Transverse colon (tissue), 4 donors: ENCODE data around the gene MOB1A. TPM values are rescaled to one million over a fixed set of nuclear protein-coding genes. Genes with fewer than 3 reads are reported as not detected.

Experiments used
- DNase-seq: peaks from one replicate; pipeline ENCODE4 v3.0.0-alpha.2; 2019
- H3K27ac ChIP-seq, 4 donors: fragments of 200-600 bp; sonication (generic); 2 replicates each; pipeline ENCODE4 v1.5.1; 2016 to 2018; ENCODE audit warnings: inconsistent platforms in 4 of 4
- H3K27me3 ChIP-seq: fragments of 200-600 bp; sonication (generic); 2 replicates; pipeline ENCODE4 v1.5.1; 2017; ENCODE audit warnings: inconsistent platforms
- H3K36me3 ChIP-seq, 4 donors: fragments of 200-600 bp; sonication (generic); 2 replicates each; pipeline ENCODE4 v1.5.1; 2017 to 2019; ENCODE audit warnings: inconsistent platforms in 4 of 4
- H3K4me1 ChIP-seq, 4 donors: fragments of 200-600 bp; sonication (generic); 2 replicates each; pipeline ENCODE4 v1.5.1; 2017 to 2020; ENCODE audit warnings: inconsistent platforms in 4 of 4
- H3K4me3 ChIP-seq, 4 donors: fragments of 200-600 bp; sonication (generic); 1 replicate in 1 of 4; 2 replicates in 3 of 4; pipeline versions ENCODE4 v1.5.1 to v1.6.1; 2017 to 2019; ENCODE audit warnings: inconsistent platforms in 4 of 4
- H3K9me3 ChIP-seq, 2 donors: fragments of 200-600 bp; sonication (generic); 2 replicates each; pipeline ENCODE4 v1.5.1; 2017 to 2019; ENCODE audit warnings: inconsistent platforms in 2 of 2
- CTCF ChIP-seq, 5 experiments: fragments of 200-600 bp in 3 of 5; fragments of 450-650 bp in 2 of 5; sonication (generic) in 3 of 5; IDR thresholded peaks; 1 replicate in 2 of 5; 2 replicates in 3 of 5; pipeline ENCODE4 v1.5.1; 2016 to 2017; ENCODE audit warnings: antibody characterized with exemption in 5 of 5, inconsistent platforms in 3 of 5, mild to moderate bottlenecking in 2 of 5, moderate library complexity in 1 of 5
- EP300 ChIP-seq: sonication (generic); formaldehyde crosslinking; IDR thresholded peaks from one replicate; pipeline ENCODE4 v1.6.1; 2017; ENCODE audit warnings: antibody characterized with exemption, low read depth
- POLR2A ChIP-seq: fragments of 450-650 bp; IDR thresholded peaks from one replicate; pipeline ENCODE4 v1.6.1; 2016; ENCODE audit warnings: antibody characterized with exemption, mild to moderate bottlenecking, moderate library complexity
- POLR2AphosphoS5 ChIP-seq, 3 donors: sonication (generic); formaldehyde crosslinking; IDR thresholded peaks; one replicate each; pipeline ENCODE4 v1.6.1; 2016; ENCODE audit warnings: antibody characterized with exemption in 3 of 3
- WGBS, 2 donors: methylation state at CpG; one replicate each; pipeline ENCODE4 v1.1.5; 2018; ENCODE audit warnings: low coverage in 1 of 2; 5-methylcytosine and 5-hydroxymethylcytosine counted together
- in situ Hi-C, 4 donors: fragments of 200-750 bp; cut with MboI; loops; one replicate each; pipeline versions ENCODE4 v1.15.0 to v1.15.1; 2017; ENCODE audit warnings: low sequenced_read_pairs in 3 of 4, low pct_ligation_motif_present in 1 of 4, low pct_unique_long_range_greater_than_20kb in 1 of 4
- intact Hi-C: fragments of 100-400 bp; cut with DNase I; formaldehyde crosslinking; loops from one replicate; pipeline ENCODE4 v1.15.1; 2023; ENCODE audit warnings: low total_unique reads
- total RNA-seq, 4 donors: library from RNA; depleted of rRNA; stranded (reverse); fragments of >200 nt; gene quantifications; one replicate each; pipeline ENCODE4 v1.1.0, GENCODE V29; 2016

MOB1A gene
- total RNA-seq, 4 donors from 2014 or later, result 43.0 to 91.9 (median 68.8) TPM

- intact Hi-C loops, result no loop called here
- no peaks in the 10 kb centered on the region for H3K9me3 ChIP-seq
- DNase-seq, result peak; percentile 45
- no peaks in the 10 kb centered on the region for H3K4me1 ChIP-seq
- no peaks in the 10 kb centered on the region for H3K36me3 ChIP-seq
- in situ Hi-C loops, result no loop called here
- WGBS, 2 donors, result 86% methylated on average over 9 of the region's 9 CpGs; no CpG with 5 or more reads in 1 of the 2 donors
- peak overlapping the region in 3 of 4 donors; percentile 34 to 44 (median 39) for H3K27ac ChIP-seq
- no peak overlapping the region for H3K4me3 ChIP-seq
- no peaks in the 10 kb centered on the region for H3K27me3 ChIP-seq
- TF ChIP-seq POLR2AphosphoS5 (IDR thresholded peaks at IDR 0.05) (no peak), POLR2A (no peak), EP300 (no peak), CTCF (IDR thresholded peaks at IDR 0.05) (no peak)
These were observed 7.4 kb upstream of the MOB1A start for GRCh38 chr2:74186038-74186437.

- WGBS, 2 donors, result 77 to 88% methylated on average over 2 of the region's 2 CpGs
- intact Hi-C loops (no loop called here), in situ Hi-C loops (no loop called here)
- no peak for DNase-seq
- Histone ChIP-seq H3K4me1 (peaks cover 0 to 5% (median 2%) of the 10 kb centered on the region in 4 donors), H3K36me3 (no peaks in the 10 kb centered on the region), H3K9me3 (no peaks in the 10 kb centered on the region), H3K27me3 (no peaks in the 10 kb centered on the region), H3K4me3 (no peak overlapping the region), H3K27ac (no peak overlapping the region)
- TF ChIP-seq POLR2A (no peak), CTCF (IDR thresholded peaks at IDR 0.05) (no peak)
These were observed 5.2 kb upstream of the MOB1A start for GRCh38 chr2:74183878-74184277.

GRCh38 chr2:74181739-74182138 is 3.1 kb upstream of the MOB1A start:
- Histone ChIP-seq H3K27me3 (no peaks in the 10 kb centered on the region), H3K9me3 (no peaks in the 10 kb centered on the region), H3K27ac (peak overlapping the region; percentile 9 to 55 (median 49)), H3K36me3 (no peaks in the 10 kb centered on the region), H3K4me3 (no peak overlapping the region), H3K4me1 (peaks cover 8 to 16% (median 12%) of the 10 kb centered on the region in 4 donors)
- 47 to 55% methylated on average over 7 of the region's 7 CpGs for WGBS, 2 donors
- in situ Hi-C loops (no loop called here), intact Hi-C loops (no loop called here)
- no peak for TF ChIP-seq POLR2AphosphoS5 (IDR thresholded peaks at IDR 0.05)
- no peak for TF ChIP-seq CTCF (IDR thresholded peaks at IDR 0.05)
- no peak for TF ChIP-seq EP300
- no peak for TF ChIP-seq POLR2A
- peak; percentile 57 for DNase-seq

GRCh38 chr2:74179063-74179865 is 585 bp upstream of the MOB1A start:
- peaks cover 17 to 39% (median 26%) of the 10 kb centered on the region in 4 donors for H3K4me1 ChIP-seq

More at GRCh38 chr2:74179063-74179865, 585 bp upstream of the MOB1A start:
- Histone ChIP-seq H3K4me3 (peak overlapping the region in 3 of 4 donors; percentile 83 to 99 (median 94)), H3K9me3 (no peaks in the 10 kb centered on the region), H3K27ac (peak overlapping the region; percentile 96 to 100 (median 98)), H3K27me3 (no peaks in the 10 kb centered on the region), H3K36me3 (no peaks in the 10 kb centered on the region)
- in situ Hi-C loops, result no loop called here
- no peak for DNase-seq
- TF ChIP-seq CTCF (IDR thresholded peaks at IDR 0.05), result peak; percentile 27 to 82 (median 57)
- no peak for TF ChIP-seq POLR2AphosphoS5 (IDR thresholded peaks at IDR 0.05)
- WGBS, 2 donors, result 37 to 44% methylated on average over 15 to 25 of the region's 25 CpGs
- intact Hi-C loops, result no loop called here
